K562 (cell line): ENCODE results near the gene FAM110D.

ENCODE experiments used
- EZH2 ChIP-seq: IDR thresholded peaks from 2 replicates; pipeline ENCODE4 v1.6.1; 2012; ENCODE audit warnings: low read depth, mild to moderate bottlenecking, inconsistent platforms, low read length, borderline replicate concordance
- HDAC2 ChIP-seq: fragments of 450-650 bp; IDR thresholded peaks from 2 replicates; pipeline ENCODE4 v1.6.1; 2016; ENCODE audit warnings: mild to moderate bottlenecking
- RUNX1 ChIP-seq: sonication (generic); IDR thresholded peaks from 2 replicates; pipeline ENCODE4 v1.6.1; 2016; ENCODE audit warnings: antibody characterized with exemption, low read depth
- SIN3A ChIP-seq, 2 experiments: fragments of 150-350 bp in 1 of 2; IDR thresholded peaks; 2 replicates each; pipeline ENCODE4 v1.6.1; 2011 to 2016; ENCODE audit warnings: borderline replicate concordance in 2 of 2, low read depth in 2 of 2, low read length in 2 of 2, mild to moderate bottlenecking in 2 of 2, moderate library complexity in 2 of 2; ENCODE audit not compliant: control insufficient read depth in 1 of 2
- TF ChIP-seq, protein P1 (sequence below), 3 experiments: IDR thresholded peaks in 2 of 3; conservative IDR thresholded peaks in 1 of 3; 2 replicates each; pipeline ENCODE4 v1.5.1; 2011 to 2012; ENCODE audit warnings: low read length in 3 of 3, mild to moderate bottlenecking in 3 of 3, control low read depth in 2 of 3, improper control_type of control experiment in 1 of 3, inconsistent platforms in 1 of 3, low read depth in 1 of 3, mixed read lengths in 1 of 3, moderate library complexity in 1 of 3; ENCODE audit not compliant: insufficient read depth in 2 of 3

DNA sequence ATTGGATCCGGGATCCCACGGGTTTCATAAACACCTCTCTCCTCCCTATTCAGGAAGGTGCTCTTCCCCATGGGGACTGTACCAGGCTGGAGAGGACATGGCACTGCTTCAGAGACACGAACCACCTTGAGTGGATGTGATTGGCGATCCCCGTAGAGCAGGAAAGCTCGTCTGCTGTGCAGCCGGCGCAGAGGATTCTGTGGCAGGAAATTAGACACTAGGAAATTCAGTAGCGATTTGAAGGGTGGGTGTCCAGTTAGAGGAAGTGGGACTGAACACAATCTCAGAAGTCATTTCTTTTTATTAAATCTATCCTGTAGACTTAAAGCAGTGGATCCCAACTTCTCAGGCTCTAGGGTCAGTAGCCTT is 46.5 kb upstream of the FAM110D start:
- TF ChIP-seq RUNX1 (no peak), HDAC2 (no peak), EZH2 (no peak), SIN3A (IDR thresholded peaks at IDR 0.05; ENCODE audit: borderline replicate concordance in 2 of 2, control insufficient read depth in 1 of 2, low read depth in 2 of 2, low read length in 2 of 2) (no peak; a peak in 2 of 4 replicates)
- TF ChIP-seq, protein P1, sequence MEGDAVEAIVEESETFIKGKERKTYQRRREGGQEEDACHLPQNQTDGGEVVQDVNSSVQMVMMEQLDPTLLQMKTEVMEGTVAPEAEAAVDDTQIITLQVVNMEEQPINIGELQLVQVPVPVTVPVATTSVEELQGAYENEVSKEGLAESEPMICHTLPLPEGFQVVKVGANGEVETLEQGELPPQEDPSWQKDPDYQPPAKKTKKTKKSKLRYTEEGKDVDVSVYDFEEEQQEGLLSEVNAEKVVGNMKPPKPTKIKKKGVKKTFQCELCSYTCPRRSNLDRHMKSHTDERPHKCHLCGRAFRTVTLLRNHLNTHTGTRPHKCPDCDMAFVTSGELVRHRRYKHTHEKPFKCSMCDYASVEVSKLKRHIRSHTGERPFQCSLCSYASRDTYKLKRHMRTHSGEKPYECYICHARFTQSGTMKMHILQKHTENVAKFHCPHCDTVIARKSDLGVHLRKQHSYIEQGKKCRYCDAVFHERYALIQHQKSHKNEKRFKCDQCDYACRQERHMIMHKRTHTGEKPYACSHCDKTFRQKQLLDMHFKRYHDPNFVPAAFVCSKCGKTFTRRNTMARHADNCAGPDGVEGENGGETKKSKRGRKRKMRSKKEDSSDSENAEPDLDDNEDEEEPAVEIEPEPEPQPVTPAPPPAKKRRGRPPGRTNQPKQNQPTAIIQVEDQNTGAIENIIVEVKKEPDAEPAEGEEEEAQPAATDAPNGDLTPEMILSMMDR (IDR thresholded peaks at IDR 0.05 in 2 of 3, conservative IDR thresholded peaks at IDR 0.05 in 1 of 3; ENCODE audit: insufficient read depth in 2 of 3, low read depth in 1 of 3, low read length in 3 of 3) = no peak
